GM18520 (cell line): Measurements from ENCODE around the gene TRAPPC2L.

Source experiments
- ATAC-seq: cut with Tn5 transposase; IDR thresholded peaks from one replicate; pipeline ENCODE4 v1.9.1; 2021; ENCODE audit not compliant: unreplicated experiment

Gene TRAPPC2L

GRCh38 chr16:88839026-88839529, 17.8 kb upstream of the TRAPPC2L start:
- ATAC-seq, result no peak

GRCh38 chr16:88839745-88840599, 17.0 kb upstream of the TRAPPC2L start:
- no peak for ATAC-seq

GRCh38 chr16:88840600-88841215, 16.2 kb upstream of the TRAPPC2L start:
- ATAC-seq, result no peak

GRCh38 chr16:88841521-88842307, 15.2 kb upstream of the TRAPPC2L start:
- no peak for ATAC-seq

- ATAC-seq, result no peak
Measured at GRCh38 chr16:88842308-88842756, 14.6 kb upstream of the TRAPPC2L start.

GRCh38 chr16:88842806-88843205, 14.1 kb upstream of the TRAPPC2L start:
- ATAC-seq, result no peak

- no peak for ATAC-seq
Measured at GRCh38 chr16:88843256-88843655, 13.7 kb upstream of the TRAPPC2L start.

GRCh38 chr16:88844419-88845036, 12.4 kb upstream of the TRAPPC2L start:
- no peak for ATAC-seq

GRCh38 chr16:88846088-88846487, 10.8 kb upstream of the TRAPPC2L start:
- no peak for ATAC-seq

- no peak for ATAC-seq
Measured at GRCh38 chr16:88847654-88848053, 9.3 kb upstream of the TRAPPC2L start.

GRCh38 chr16:88848557-88848956, 8.4 kb upstream of the TRAPPC2L start:
- ATAC-seq, result no peak

GRCh38 chr16:88850531-88851199, 6.3 kb upstream of the TRAPPC2L start:
- ATAC-seq, result no peak

GRCh38 chr16:88851616-88852015, 5.3 kb upstream of the TRAPPC2L start:
- ATAC-seq, result no peak

GRCh38 chr16:88853325-88853941, 3.5 kb upstream of the TRAPPC2L start:
- ATAC-seq, result no peak

GRCh38 chr16:88854306-88855111, 2.4 kb upstream of the TRAPPC2L start:
- no peak for ATAC-seq

GRCh38 chr16:88855176-88855575, 1.8 kb upstream of the TRAPPC2L start:
- no peak for ATAC-seq

GRCh38 chr16:88855736-88856121, 1.2 kb upstream of the TRAPPC2L start:
- no peak for ATAC-seq

- ATAC-seq, result no peak
Measured at GRCh38 chr16:88856122-88856827, 652 bp upstream of the TRAPPC2L start.
